Hepatocyte (in vitro differentiated cells): ENCODE data around the gene NODAL. TPM values are rescaled to one million over a fixed set of nuclear protein-coding genes. Genes with fewer than 3 reads are reported as not detected.
"Not testable (repeated sequence)": the region's sequence is repeated elsewhere in the genome, so short reads cannot be mapped to it uniquely, and the experiment has no call there.

ENCODE experiments used
- DNase-seq: peaks from one replicate; pipeline ENCODE4 v3.0.0-alpha.2; 2016; ENCODE audit warnings: low spot score
- H2AFZ ChIP-seq: fragments of 200-600 bp; sonication (generic); 2 replicates; pipeline ENCODE4 v1.6.0; 2016; ENCODE audit warnings: antibody characterized with exemption, mild to moderate bottlenecking
- H3K27ac ChIP-seq: fragments of 200-600 bp; sonication (generic); 2 replicates; pipeline ENCODE4 v1.5.1; 2016; ENCODE audit warnings: mild to moderate bottlenecking
- H3K27me3 ChIP-seq: fragments of 200-600 bp; sonication (generic); 2 replicates; pipeline ENCODE4 v1.6.1; 2016
- H3K36me3 ChIP-seq: fragments of 200-600 bp; sonication (generic); replicated peaks from 2 replicates; pipeline ENCODE4 v1.5.1; 2016; ENCODE audit warnings: low read depth; ENCODE audit not compliant: insufficient read depth
- H3K4me1 ChIP-seq: fragments of 200-600 bp; sonication (generic); 2 replicates; pipeline ENCODE4 v1.5.1; 2016; ENCODE audit warnings: mild to moderate bottlenecking, moderate library complexity; ENCODE audit not compliant: insufficient read depth
- H3K4me2 ChIP-seq: fragments of 200-600 bp; sonication (generic); 2 replicates; pipeline ENCODE4 v1.6.0; 2016
- H3K4me3 ChIP-seq: fragments of 200-600 bp; sonication (generic); 2 replicates; pipeline ENCODE4 v1.5.1; 2016; ENCODE audit warnings: mild to moderate bottlenecking
- H3K79me2 ChIP-seq: fragments of 200-600 bp; sonication (generic); 2 replicates; pipeline ENCODE4 v1.6.0; 2017; ENCODE audit warnings: mild to moderate bottlenecking
- H3K9me2 ChIP-seq: fragments of 200-600 bp; sonication (generic); replicated peaks from 2 replicates; pipeline ENCODE4 v1.6.0; 2017; ENCODE audit warnings: mild to moderate bottlenecking; ENCODE audit not compliant: insufficient read depth
- H3K9me3 ChIP-seq: fragments of 200-600 bp; sonication (generic); 2 replicates; pipeline ENCODE4 v1.5.1; 2016; ENCODE audit warnings: low read depth, mild to moderate bottlenecking
- H4K20me1 ChIP-seq: fragments of 200-600 bp; sonication (generic); 2 replicates; pipeline ENCODE4 v1.6.0; 2016; ENCODE audit warnings: mild to moderate bottlenecking; ENCODE audit not compliant: insufficient read depth, poor library complexity, severe bottlenecking
- EZH2 ChIP-seq: fragments of 200-600 bp; sonication (generic); IDR thresholded peaks from 2 replicates; pipeline ENCODE4 v1.6.1; 2016; ENCODE audit warnings: antibody characterized with exemption, mild to moderate bottlenecking, borderline replicate concordance
- EZH2phosphoT487 ChIP-seq: fragments of 200-600 bp; sonication (generic); IDR thresholded peaks from one replicate; pipeline ENCODE4 v1.6.1; 2018; ENCODE audit warnings: antibody characterized with exemption, mild to moderate bottlenecking, low read depth, moderate library complexity; ENCODE audit not compliant: unreplicated experiment, severe bottlenecking
- WGBS: methylation state at CpG from one replicate; pipeline ENCODE4 v1.1.6; 2016; ENCODE audit warnings: low lambda C conversion rate; ENCODE audit errors: missing lambda C conversion rate; 5-methylcytosine and 5-hydroxymethylcytosine counted together
- polyA plus RNA-seq: library from polyadenylated mRNA; unstranded; fragments of >200 nt; fragmentation: Nextera tagmentation; extraction: Ambion mirVana; gene quantifications from 2 replicates; pipeline ENCODE4 v1.2.1, GENCODE V29; 2016
- total RNA-seq: library from RNA; depleted of rRNA; stranded (reverse); fragments of >200 nt; gene quantifications from 2 replicates; pipeline ENCODE4 v1.2.3, GENCODE V29; 2014
- TF ChIP-seq, protein P1 (sequence below): fragments of 200-600 bp; sonication (generic); IDR thresholded peaks from 2 replicates; pipeline ENCODE4 v1.5.1; 2016; ENCODE audit warnings: antibody characterized with exemption, mild to moderate bottlenecking; ENCODE audit not compliant: poor library complexity

Gene NODAL
- total RNA-seq = not detected in 2 replicates
- polyA plus RNA-seq = not detected in 2 replicates

GRCh38 chr10:70441161-70441894, at the start of gene NODAL:
Gene NODAL, minus strand, starts transcription at chr10:70441681. Its CDS starts 14 bp downstream, at chr10:70441667.
- Histone ChIP-seq H4K20me1 (no peaks in the 10 kb centered on the region), H3K27ac (no peak within 1 kb of the TSS), H3K27me3 (peaks cover 55% of the 10 kb centered on the region), H3K36me3 (no peaks in the 10 kb centered on the region), H3K4me3 (no peak within 1 kb of the TSS), H2AFZ (peak within 1 kb of the TSS; percentile 3), H3K4me2 (peak within 1 kb of the TSS; percentile 76), H3K79me2 (no peaks in the 10 kb centered on the region), H3K9me3 (no peaks in the 10 kb centered on the region), H3K9me2 (no peaks in the 10 kb centered on the region), H3K4me1 (peaks cover 25% of the 10 kb centered on the region)
- WGBS = 5% methylated on average over 54 of the region's 60 CpGs
- TF ChIP-seq EZH2 = peak; percentile 38
- TF ChIP-seq EZH2phosphoT487 = peak; percentile 56
- TF ChIP-seq, protein P1, sequence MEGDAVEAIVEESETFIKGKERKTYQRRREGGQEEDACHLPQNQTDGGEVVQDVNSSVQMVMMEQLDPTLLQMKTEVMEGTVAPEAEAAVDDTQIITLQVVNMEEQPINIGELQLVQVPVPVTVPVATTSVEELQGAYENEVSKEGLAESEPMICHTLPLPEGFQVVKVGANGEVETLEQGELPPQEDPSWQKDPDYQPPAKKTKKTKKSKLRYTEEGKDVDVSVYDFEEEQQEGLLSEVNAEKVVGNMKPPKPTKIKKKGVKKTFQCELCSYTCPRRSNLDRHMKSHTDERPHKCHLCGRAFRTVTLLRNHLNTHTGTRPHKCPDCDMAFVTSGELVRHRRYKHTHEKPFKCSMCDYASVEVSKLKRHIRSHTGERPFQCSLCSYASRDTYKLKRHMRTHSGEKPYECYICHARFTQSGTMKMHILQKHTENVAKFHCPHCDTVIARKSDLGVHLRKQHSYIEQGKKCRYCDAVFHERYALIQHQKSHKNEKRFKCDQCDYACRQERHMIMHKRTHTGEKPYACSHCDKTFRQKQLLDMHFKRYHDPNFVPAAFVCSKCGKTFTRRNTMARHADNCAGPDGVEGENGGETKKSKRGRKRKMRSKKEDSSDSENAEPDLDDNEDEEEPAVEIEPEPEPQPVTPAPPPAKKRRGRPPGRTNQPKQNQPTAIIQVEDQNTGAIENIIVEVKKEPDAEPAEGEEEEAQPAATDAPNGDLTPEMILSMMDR = no peak
- no peak for DNase-seq

- Histone ChIP-seq H4K20me1 (no peaks in the 10 kb centered on the region), H3K27ac (no peak overlapping the region), H3K4me3 (no peak overlapping the region), H3K79me2 (no peaks in the 10 kb centered on the region), H3K4me2 (no peak overlapping the region), H3K9me3 (no peaks in the 10 kb centered on the region), H3K4me1 (no peaks in the 10 kb centered on the region), H2AFZ (no peak overlapping the region), H3K36me3 (no peaks in the 10 kb centered on the region), H3K9me2 (no peaks in the 10 kb centered on the region), H3K27me3 (no peaks in the 10 kb centered on the region)
- TF ChIP-seq EZH2phosphoT487 = no peak
- TF ChIP-seq, protein P1 = no peak
- TF ChIP-seq EZH2 = no peak
- WGBS = 78% methylated on average over 4 of the region's 4 CpGs
- DNase-seq = no peak
Observed at GRCh38 chr10:70490142-70490541, 48.7 kb upstream of the NODAL start.

- Histone ChIP-seq H3K9me3 (no peaks in the 10 kb centered on the region), H3K27ac (no peak overlapping the region), H3K9me2 (no peaks in the 10 kb centered on the region), H3K36me3 (no peaks in the 10 kb centered on the region), H3K4me2 (no peak overlapping the region), H3K27me3 (no peaks in the 10 kb centered on the region), H4K20me1 (no peaks in the 10 kb centered on the region), H3K4me3 (no peak overlapping the region), H3K4me1 (peaks cover under 1% of the 10 kb centered on the region), H2AFZ (no peak overlapping the region), H3K79me2 (no peaks in the 10 kb centered on the region)
- DNase-seq = no peak
- 96% methylated on average over 3 of the region's 3 CpGs for WGBS
- TF ChIP-seq EZH2phosphoT487 = no peak
- TF ChIP-seq, protein P1 = no peak
- no peak for TF ChIP-seq EZH2
Observed at GRCh38 chr10:70487824-70488223, 46.3 kb upstream of the NODAL start.

DNA sequence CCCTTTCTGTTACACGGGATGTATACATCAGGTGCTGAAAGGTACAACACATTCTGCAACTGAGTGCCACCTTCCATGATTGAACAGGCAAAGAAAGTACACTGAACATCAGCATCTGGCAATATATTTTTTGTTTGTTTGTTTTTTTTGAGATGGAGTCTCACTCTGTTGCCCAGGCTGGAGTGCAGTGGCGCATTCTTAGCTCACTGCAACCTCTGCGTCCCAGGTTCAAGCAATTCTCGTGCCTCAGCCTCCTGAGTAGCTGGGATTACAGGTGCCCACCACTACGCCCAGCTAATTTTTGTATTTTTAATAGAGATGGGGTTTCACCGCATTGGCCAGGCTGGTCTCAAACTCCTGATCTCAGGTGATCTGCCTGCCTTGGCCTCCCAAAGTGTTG, 42.4 kb upstream of the NODAL start:
- not testable (repeated sequence) for H3K4me3 ChIP-seq, H3K9me2 ChIP-seq, H3K4me2 ChIP-seq, H3K36me3 ChIP-seq, H3K9me3 ChIP-seq, H4K20me1 ChIP-seq, H3K4me1 ChIP-seq, H3K27ac ChIP-seq, DNase-seq, H3K79me2 ChIP-seq, H2AFZ ChIP-seq
- H3K27me3 ChIP-seq = peaks cover 12% of the 10 kb centered on the region
- 93% methylated on average over 6 of the region's 6 CpGs for WGBS
